A549 treated with dexamethasone at 1 μM for 4 hours (cell line): ENCODE results near the gene S100A14. TPM values are rescaled to one million over a fixed set of nuclear protein-coding genes. Genes with fewer than 3 reads are reported as not detected.

Experiments used
- total RNA-seq: library from RNA; stranded (reverse); fragments of 200-300 nt; extraction: Qiagen RNA extraction; gene quantifications from 5 replicates; pipeline ENCODE4 v1.2.3, GENCODE V29; 2022

S100A14 gene
- 0.21 to 0.50 TPM (median 0.35 TPM) in 5 replicates for total RNA-seq

GRCh38 chr1:153616144-153616916, at the start of gene S100A14:
Gene S100A14, minus strand, starts transcription at chr1:153616325. Its CDS starts 467 bp downstream, at chr1:153615858.

GRCh38 chr1:153658400-153659174, 42.5 kb upstream of the S100A14 start, which contains the start of gene SNAPIN:
Gene SNAPIN, plus strand, starts transcription at chr1:153658703. Its CDS starts 41 bp downstream, at chr1:153658744.

GRCh38 chr1:153633754-153634665, 17.9 kb upstream of the S100A14 start, which contains the start of gene CHTOP:
Gene CHTOP, plus strand, starts transcription at chr1:153634066. Its CDS starts 2,523 bp downstream, at chr1:153636589.

GRCh38 chr1:153627715-153628626, 11.8 kb upstream of the S100A14 start, which contains the start of gene S100A1:
Gene S100A1, plus strand, starts transcription at chr1:153628434. Its CDS starts 2,088 bp downstream, at chr1:153630522.

GRCh38 chr1:153626904-153627714, 11.0 kb upstream of the S100A14 start, which contains the start of gene S100A13:
Gene S100A13, minus strand, starts transcription at chr1:153627505. Its CDS starts 1,033 bp downstream, at chr1:153626472.

GRCh38 chr1:153612755-153613331, 3.3 kb downstream of the S100A14 start, which contains the start of gene S100A16:
Gene S100A16, minus strand, starts transcription at chr1:153613137. Its CDS starts 4,986 bp downstream, at chr1:153608151.

GRCh38 chr1:153565529-153566374, 50.4 kb downstream of the S100A14 start, which contains the start of gene S100A2:
Gene S100A2, minus strand, starts transcription at chr1:153565844. Its CDS starts 1,967 bp downstream, at chr1:153563877.

Other genes with a start within 250 kb of the S100A14 start
- gene S100A12, start 240.7 kb downstream of the S100A14 start, total RNA-seq = not detected in 5 replicates
- gene S100A8, start 225.3 kb downstream of the S100A14 start, total RNA-seq = not detected in 5 replicates
- gene S100A7A, start 199.8 kb downstream of the S100A14 start, total RNA-seq = not detected in 5 replicates
- gene S100A7, start 155.7 kb downstream of the S100A14 start, total RNA-seq = not detected in 5 replicates
- 2,947 to 3,960 TPM (median 3,059 TPM) in 5 replicates for gene S100A6, start 80.3 kb downstream of the S100A14 start, total RNA-seq
- gene S100A5, start 75.4 kb downstream of the S100A14 start, total RNA-seq = 0.50 to 1.9 TPM (median 0.75 TPM) in 5 replicates
- 1,278 to 1,937 TPM (median 1,356 TPM) in 5 replicates for gene S100A4, start 70.5 kb downstream of the S100A14 start, total RNA-seq
- 120 to 134 TPM (median 130 TPM) in 5 replicates for gene S100A3, start 67.1 kb downstream of the S100A14 start, total RNA-seq
- 22.8 to 28.7 TPM (median 26.8 TPM) in 5 replicates for gene S100A2, start 50.5 kb downstream of the S100A14 start, total RNA-seq
- 467 to 520 TPM (median 496 TPM) in 5 replicates for gene S100A16, start 3.2 kb downstream of the S100A14 start, total RNA-seq
- 145 to 196 TPM (median 153 TPM) in 5 replicates for gene S100A13, start 11.2 kb upstream of the S100A14 start, total RNA-seq
- 0.44 to 0.87 TPM (median 0.70 TPM) in 5 replicates for gene S100A1, start 12.1 kb upstream of the S100A14 start, total RNA-seq
- 74.8 to 81.8 TPM (median 78.0 TPM) in 5 replicates for gene CHTOP, start 17.7 kb upstream of the S100A14 start, total RNA-seq
- 55.1 to 60.1 TPM (median 56.8 TPM) in 5 replicates for gene SNAPIN, start 42.4 kb upstream of the S100A14 start, total RNA-seq
- gene ILF2, start 54.7 kb upstream of the S100A14 start, total RNA-seq = 274 to 302 TPM (median 282 TPM) in 5 replicates
- 1.6 to 3.2 TPM (median 2.3 TPM) in 5 replicates for gene NPR1, start 62.4 kb upstream of the S100A14 start, total RNA-seq
- 14.7 to 23.4 TPM (median 23.0 TPM) in 5 replicates for gene INTS3, start 111.7 kb upstream of the S100A14 start, total RNA-seq
- gene SLC27A3, start 159.1 kb upstream of the S100A14 start, total RNA-seq = 1.1 to 2.0 TPM (median 1.5 TPM) in 5 replicates